ENCODE measurements around the gene CFHR2.

The CFHR2 gene

DNA sequence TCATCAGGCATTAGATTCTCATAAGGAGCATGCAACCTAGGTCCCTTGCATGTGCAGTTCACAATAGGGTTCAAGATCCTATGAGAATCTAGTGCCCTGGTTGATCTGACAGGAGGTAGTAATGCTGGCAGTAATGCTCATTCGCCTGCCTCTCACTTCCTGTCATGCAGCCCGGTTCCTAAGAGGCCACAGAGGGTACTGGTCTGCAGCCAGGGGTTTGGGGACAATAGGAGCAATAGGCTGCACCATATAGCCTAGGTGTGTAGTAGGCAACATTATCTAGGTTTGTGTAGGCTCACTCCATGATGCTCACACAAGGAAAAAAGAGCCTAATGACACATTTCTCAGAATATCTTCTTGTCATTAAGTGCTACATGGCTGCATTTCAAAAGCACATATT lies 59.6 kb downstream of the CFHR2 start:
- ATAC-seq = peak in 1 of 2 donors; percentile 13

DNA sequence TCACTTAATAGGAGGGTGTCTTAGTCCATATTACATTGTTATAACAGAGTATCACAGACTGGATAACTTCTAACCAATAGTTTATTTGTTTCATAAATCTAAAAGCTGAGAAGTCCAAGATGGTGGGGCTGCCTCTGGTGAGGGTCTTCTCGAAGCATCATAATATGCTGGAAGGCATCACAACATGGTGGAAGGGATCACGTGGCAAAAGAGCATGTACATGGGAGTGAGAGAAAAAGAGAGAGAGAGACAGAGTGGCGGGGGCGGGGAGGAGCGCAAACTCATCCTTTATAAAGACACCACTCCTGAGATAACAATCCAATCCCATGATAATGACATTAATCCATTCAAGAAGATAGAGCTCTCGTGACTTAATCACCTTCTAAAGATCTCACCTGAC lies 65.3 kb downstream of the CFHR2 start:
- ATAC-seq = no peak
